T-helper 17 cell (primary cell): Measurements from ENCODE around the gene SPTLC1. TPM values are rescaled to one million over a fixed set of nuclear protein-coding genes. Genes with fewer than 3 reads are reported as not detected.
A peak's percentile ranks its signal among the peaks of the same experiment; 100 is the strongest.
"Not testable (repeated sequence)": the region's sequence is repeated elsewhere in the genome, so short reads cannot be mapped to it uniquely, and the experiment has no call there.

Experiments used
- ATAC-seq: fragments of 150-1000 bp; cut with Tn5 transposase; 2 replicates; pipeline ENCODE4 v1.10.0; 2021; ENCODE audit warnings: mild to moderate bottlenecking, moderate library complexity
- DNase-seq, 3 donors: peaks; one replicate each; pipeline versions ENCODE4 v3.0.0 to v3.0.0-alpha.2; 2020 to 2021
- H3K9me3 ChIP-seq: one replicate; pipeline ENCODE4 v1.7.0; 2013; ENCODE audit warnings: low read length, mild to moderate bottlenecking; ENCODE audit not compliant: control insufficient read depth, poor library complexity, severe bottlenecking
- H3K27ac Mint-ChIP-seq: one replicate; pipeline ENCODE4 v1.8.0; 2022; ENCODE audit warnings: mild to moderate bottlenecking, moderate library complexity, mixed read lengths
- H3K27me3 Mint-ChIP-seq: one replicate; pipeline ENCODE4 v1.8.0; 2022; ENCODE audit warnings: mixed read lengths
- H3K36me3 Mint-ChIP-seq: one replicate; pipeline ENCODE4 v1.8.0; 2022; ENCODE audit warnings: low read depth, mixed read lengths
- H3K4me1 Mint-ChIP-seq: one replicate; pipeline ENCODE4 v1.8.0; 2022; ENCODE audit warnings: mild to moderate bottlenecking, mixed read lengths
- H3K4me3 Mint-ChIP-seq: one replicate; pipeline ENCODE4 v1.8.0; 2022; ENCODE audit warnings: mild to moderate bottlenecking, moderate library complexity, mixed read lengths
- total RNA-seq, 4 donors: library from RNA in 2 of 4; stranded (reverse) in 2 of 4; gene quantifications; one replicate each; pipeline ENCODE4 v1.2.3 and lab custom pipeline; 2022 to 2026

Gene SPTLC1
- total RNA-seq, 2 donors from 2014 or later: 40.0 to 42.0 TPM

DNA sequence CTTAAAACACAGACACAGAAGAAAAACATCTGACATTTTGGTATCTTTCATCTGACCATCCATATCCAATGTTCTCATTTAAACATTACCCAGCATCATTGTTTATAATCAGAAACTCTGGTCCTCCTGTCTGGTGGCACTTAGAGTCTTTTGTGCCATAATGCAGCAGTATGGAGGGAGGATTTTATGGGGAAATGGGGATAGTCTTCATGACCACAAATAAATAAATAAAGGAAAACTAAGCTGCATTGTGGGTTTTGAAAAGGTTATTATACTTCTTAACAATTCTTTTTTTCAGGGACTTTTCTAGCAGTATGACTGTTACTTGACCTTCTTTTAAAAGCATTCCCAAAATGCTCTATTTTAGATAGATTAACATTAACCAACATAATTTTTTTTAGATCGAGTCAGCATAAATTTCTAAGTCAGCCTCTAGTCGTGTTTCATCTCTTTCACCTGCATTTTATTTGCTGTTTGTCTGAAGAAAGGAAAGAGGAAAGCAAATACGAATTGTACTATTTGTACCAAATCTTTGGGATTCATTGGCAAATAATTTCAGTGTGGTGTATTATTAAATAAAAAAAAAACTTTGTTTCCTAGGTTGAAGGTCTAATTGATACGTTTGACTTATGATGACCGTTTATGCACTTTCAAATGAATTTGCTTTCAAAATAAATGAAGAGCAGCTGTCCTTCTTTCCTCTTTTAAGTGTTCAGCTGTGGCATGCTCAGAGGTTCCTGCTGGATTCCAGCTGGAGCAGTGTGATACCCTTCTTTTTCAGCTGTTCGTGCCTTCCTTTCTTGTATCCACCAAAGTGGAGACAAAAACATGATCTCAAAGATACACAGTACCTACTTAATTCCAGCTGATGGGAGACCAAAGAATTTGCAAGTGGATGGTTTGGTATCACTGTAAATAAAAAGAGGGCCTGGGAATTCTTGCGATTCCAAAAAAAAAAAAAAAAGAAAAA, 35.6 kb upstream of the SPTLC1 start:
- H3K27me3 Mint-ChIP-seq: peaks cover 21% of the 10 kb centered on the region
- DNase-seq, H3K36me3 Mint-ChIP-seq, ATAC-seq, H3K27ac Mint-ChIP-seq, H3K4me3 Mint-ChIP-seq, H3K9me3 ChIP-seq, H3K4me1 Mint-ChIP-seq: not testable (repeated sequence)

DNA sequence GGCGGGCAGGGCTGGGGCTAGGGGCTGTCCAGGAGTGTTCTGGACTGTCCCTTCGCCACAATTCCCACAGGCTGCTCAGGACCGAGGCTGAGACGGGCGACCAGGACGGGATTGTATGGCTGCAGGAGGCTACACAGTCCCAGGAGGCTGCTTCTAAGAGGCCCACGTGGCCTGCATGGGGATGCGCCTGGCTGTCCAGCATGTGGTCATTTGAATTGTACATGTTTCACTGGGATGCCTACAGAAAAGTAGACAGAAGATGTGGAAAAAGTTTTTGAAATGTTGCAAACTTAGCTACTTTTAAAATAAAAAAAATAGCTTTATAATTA, 32.6 kb upstream of the SPTLC1 start:
- DNase-seq (no peak), ATAC-seq (no peak)
- H3K4me3 Mint-ChIP-seq: no peak overlapping the region
- peaks cover 41% of the 10 kb centered on the region for H3K27me3 Mint-ChIP-seq
- H3K9me3 ChIP-seq: no peaks in the 10 kb centered on the region
- peak overlapping the region; percentile 24 for H3K27ac Mint-ChIP-seq
- H3K36me3 Mint-ChIP-seq: peaks cover 8% of the 10 kb centered on the region
- H3K4me1 Mint-ChIP-seq: peaks cover 11% of the 10 kb centered on the region

DNA sequence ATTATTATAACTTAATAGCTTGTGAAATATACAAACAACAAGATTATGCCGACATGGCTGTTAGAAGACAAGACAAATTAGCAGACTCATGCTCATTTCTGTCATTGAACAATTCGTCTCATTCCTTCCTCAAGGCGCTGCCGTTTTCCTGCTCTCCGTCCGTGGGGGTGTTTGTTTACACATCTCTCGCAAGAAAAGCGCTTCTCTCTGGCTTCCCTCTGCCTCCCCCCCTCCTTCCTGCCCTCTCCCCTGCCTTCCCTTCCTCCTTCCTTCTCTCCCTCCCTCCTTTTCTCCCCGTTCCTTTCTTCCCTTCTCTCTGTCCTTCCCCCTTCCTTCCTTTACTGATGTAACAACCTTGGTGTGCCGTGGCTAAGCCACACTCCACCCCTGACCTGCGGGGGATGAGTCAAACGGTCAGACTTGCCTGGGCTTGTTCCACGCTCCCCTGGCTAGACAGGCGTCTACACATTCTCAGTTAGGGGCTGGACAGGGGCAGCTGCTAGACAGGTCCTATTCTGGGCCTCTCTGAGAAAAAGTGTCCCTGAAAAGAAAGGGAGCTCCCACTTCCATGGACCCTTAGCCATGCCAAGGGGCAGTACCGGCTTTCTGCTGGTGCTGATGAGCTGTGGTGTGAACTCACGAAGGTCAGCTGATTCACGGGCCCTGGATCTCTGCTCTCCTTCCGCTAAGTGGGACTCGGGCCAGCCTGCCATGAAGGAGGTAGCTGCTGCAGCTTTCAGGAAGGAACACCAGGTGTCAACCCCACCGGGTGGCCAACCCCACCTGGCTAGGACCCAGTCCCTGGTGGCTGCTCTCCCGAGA, 32.0 kb upstream of the SPTLC1 start:
- ATAC-seq (no peak), DNase-seq (no peak)
- Mint-ChIP-seq H3K36me3 (peaks cover 8% of the 10 kb centered on the region), H3K4me3 (no peak overlapping the region), H3K4me1 (peaks cover 11% of the 10 kb centered on the region), H3K27me3 (peaks cover 47% of the 10 kb centered on the region), H3K27ac (peak overlapping the region; percentile 24)
- H3K9me3 ChIP-seq: no peaks in the 10 kb centered on the region

DNA sequence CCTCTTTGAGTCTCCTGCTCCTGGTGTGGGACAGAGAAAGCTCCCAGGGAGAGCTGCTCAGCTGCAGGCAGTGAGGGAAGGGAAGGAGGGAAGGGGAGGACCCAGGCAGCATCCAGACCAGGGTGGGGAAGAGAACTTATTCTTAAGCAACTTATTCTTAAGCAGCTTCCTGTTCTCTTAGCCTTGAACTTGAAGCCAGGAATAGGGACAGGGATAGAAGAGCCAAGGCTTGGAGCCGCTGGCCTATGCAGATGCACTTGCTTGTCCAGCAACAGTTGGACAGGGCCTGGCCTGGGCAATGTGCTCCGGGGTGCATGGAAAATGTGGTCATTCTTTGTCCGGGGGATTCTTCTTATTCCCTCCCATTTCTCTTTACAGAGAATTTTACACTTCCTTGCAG, 31.4 kb upstream of the SPTLC1 start:
- ATAC-seq (no peak), DNase-seq (no peak)
- Mint-ChIP-seq H3K27me3 (peaks cover 53% of the 10 kb centered on the region), H3K4me3 (peak overlapping the region; percentile 25), H3K36me3 (peaks cover 8% of the 10 kb centered on the region), H3K27ac (no peak overlapping the region), H3K4me1 (peaks cover 11% of the 10 kb centered on the region)
- H3K9me3 ChIP-seq: no peaks in the 10 kb centered on the region

DNA sequence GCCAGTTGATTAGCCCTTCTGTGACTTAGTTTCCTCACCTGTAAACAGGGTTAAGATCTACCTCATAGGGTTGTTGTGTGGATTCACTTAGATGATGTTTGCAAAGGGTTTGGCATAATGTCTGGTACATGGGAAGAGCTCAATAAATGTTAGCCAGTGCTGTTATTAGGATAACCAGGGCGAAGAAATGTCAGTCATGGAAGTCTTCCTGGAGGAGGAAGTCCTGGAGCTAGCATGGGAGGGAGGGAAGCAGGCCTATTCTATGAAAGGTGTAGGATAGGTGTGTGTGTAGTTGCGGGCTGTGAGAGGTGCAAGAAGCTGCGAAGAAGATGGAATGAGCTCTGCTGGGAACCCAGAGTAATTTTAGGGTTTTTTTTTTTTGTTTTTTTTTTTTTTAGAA, 30.6 kb upstream of the SPTLC1 start:
- H3K27ac Mint-ChIP-seq, H3K4me3 Mint-ChIP-seq: not testable (repeated sequence)

DNA sequence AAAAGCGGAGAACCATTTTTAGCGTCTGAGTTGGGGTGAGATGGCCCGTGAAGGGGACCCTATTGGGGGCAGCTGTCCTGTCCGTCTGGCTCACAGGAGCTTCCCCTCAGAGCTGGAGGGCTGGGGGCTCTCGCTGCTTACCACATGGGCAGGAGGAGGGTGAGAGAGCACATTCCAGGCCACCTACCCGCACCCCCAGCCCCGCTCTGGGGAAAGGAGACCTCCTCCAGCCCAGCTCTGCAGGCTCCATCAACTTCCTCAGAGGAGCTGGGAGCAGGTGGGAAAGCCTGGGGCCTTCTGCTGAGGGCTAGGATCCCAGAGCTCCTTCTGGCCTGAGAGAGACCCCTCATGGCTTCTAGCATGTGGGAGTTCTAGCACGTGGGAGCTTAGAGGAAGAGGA, 27.1 kb upstream of the SPTLC1 start:
- Mint-ChIP-seq H3K27me3 (peaks cover 65% of the 10 kb centered on the region), H3K36me3 (peaks cover 8% of the 10 kb centered on the region), H3K4me3 (no peak overlapping the region), H3K27ac (no peak overlapping the region), H3K4me1 (peaks cover 22% of the 10 kb centered on the region)
- H3K9me3 ChIP-seq: no peaks in the 10 kb centered on the region
- ATAC-seq (no peak), DNase-seq (no peak)

More for the DNA sequence above, 30.6 kb upstream of the SPTLC1 start:
- Mint-ChIP-seq H3K4me1 (peaks cover 16% of the 10 kb centered on the region), H3K27me3 (peaks cover 61% of the 10 kb centered on the region)
- not testable (repeated sequence) for H3K36me3 Mint-ChIP-seq, H3K9me3 ChIP-seq, ATAC-seq, DNase-seq

DNA sequence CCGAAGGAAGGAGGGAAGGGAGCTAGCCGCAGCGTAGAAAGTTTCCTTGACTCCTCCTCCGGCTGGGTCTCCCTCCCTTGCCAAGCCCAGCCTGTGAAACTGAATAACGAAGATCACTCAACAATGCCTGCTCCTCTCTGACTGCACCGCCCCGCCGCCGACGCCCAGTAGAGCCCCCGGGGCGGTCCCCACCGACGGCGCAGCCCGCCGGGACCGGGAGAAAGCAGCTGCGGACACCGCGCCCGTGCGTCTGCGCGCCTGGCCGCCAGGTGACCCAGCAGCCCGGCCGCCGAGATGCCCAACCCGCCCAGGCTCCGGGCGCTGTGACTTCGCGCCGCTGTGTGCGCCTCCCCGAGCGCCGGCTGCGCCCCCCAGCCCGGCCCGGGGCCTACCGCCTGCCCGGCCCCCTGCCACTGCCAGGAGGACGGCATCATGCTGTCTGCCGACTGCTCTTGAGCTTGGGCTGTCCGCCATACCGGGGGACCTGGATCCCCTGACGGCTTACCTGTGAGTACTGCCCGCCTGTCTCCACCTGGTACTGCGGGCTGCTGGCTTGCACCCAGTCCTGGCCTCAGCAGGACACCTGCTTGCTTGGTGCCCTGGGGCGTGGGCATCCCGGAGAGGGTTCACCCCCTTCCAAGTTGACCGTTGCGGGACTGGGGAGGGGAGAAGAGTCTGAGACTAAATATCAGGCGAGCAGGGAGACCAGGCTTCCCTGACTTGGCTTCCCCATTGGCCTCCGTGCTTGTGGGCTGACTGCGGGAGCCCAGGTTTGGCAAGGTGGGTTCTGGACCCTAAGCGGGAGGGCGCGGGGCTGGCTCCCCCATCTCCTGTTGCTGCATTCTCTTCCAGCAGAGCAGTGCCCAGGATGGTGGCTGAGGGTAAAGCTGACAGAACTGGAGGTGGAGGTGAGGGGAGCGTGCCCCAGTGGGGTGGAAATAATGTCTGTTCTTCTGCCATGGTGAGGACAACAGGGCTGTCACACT, 26.2 kb upstream of the SPTLC1 start:
- Mint-ChIP-seq H3K27ac (no peak overlapping the region), H3K4me1 (peaks cover 18% of the 10 kb centered on the region), H3K36me3 (peaks cover 8% of the 10 kb centered on the region), H3K27me3 (peaks cover 66% of the 10 kb centered on the region), H3K4me3 (peak overlapping the region; percentile 81)
- no peaks in the 10 kb centered on the region for H3K9me3 ChIP-seq
- no peak for ATAC-seq
- DNase-seq: no peak

DNA sequence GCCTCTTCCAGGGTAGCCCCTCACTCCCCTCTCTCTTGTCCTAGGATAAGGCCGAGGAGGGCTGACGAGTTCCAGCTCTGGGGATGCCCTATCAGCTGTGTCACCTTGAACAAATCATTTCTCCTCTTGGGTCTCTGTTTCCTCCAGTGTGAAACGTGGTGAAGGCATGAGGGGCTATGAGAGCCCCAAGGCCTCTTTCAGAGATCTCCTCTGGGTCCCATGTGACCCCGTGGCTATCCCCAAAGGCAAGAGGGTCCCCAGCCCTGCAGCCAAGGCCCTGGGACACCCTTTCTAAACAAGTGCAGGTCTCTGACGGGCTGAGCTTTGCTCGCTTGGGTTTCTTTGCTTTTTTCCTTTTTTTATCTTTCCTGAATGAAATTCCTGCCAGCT, 25.5 kb upstream of the SPTLC1 start:
- H3K4me3 Mint-ChIP-seq: peak overlapping the region; percentile 81
- H3K4me1 Mint-ChIP-seq: peaks cover 16% of the 10 kb centered on the region
- DNase-seq (no peak), ATAC-seq (no peak)
- no peak overlapping the region for H3K27ac Mint-ChIP-seq
- peaks cover 63% of the 10 kb centered on the region for H3K27me3 Mint-ChIP-seq
- no peaks in the 10 kb centered on the region for H3K9me3 ChIP-seq
- H3K36me3 Mint-ChIP-seq: peaks cover 6% of the 10 kb centered on the region

DNA sequence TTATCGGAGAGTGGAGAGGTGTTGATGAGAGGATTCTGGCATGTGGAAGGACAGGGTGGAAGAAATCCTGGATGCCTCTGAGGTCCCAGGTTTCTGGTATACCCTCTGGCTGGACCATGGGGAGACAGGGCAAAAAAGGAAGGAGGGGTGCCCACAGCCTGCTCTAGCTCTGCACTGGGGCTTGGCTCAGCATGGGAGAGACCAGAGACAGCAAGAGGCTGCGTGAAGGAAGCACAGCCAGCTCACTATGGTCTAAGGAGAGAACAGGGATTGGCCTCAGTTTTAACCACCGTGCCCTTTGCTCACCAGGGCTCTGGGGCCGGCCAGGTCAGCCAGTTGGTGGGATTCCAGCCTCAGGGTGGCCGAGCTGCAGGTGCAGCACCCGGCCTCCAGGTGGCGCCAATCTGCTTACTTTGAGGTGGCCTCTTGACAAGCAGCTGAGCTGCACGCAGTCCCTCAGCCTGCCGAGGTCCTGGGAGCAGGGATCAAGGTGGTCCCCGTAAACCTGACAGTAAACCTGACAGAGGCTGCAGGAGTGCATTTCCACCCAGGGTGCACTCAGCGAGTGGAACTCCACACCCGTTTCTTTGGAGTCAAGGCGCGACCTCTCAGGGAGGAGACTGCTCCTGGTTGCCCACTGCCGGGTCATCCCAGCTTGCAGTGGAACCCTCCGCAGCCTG, 25.0 kb upstream of the SPTLC1 start:
- DNase-seq (peak; percentile 51 to 65 (median 60)), ATAC-seq (peak; percentile 74)
- no peaks in the 10 kb centered on the region for H3K9me3 ChIP-seq
- Mint-ChIP-seq H3K4me1 (peaks cover 15% of the 10 kb centered on the region), H3K27ac (no peak overlapping the region), H3K36me3 (peaks cover 5% of the 10 kb centered on the region), H3K4me3 (peak overlapping the region; percentile 81), H3K27me3 (peaks cover 61% of the 10 kb centered on the region)

DNA sequence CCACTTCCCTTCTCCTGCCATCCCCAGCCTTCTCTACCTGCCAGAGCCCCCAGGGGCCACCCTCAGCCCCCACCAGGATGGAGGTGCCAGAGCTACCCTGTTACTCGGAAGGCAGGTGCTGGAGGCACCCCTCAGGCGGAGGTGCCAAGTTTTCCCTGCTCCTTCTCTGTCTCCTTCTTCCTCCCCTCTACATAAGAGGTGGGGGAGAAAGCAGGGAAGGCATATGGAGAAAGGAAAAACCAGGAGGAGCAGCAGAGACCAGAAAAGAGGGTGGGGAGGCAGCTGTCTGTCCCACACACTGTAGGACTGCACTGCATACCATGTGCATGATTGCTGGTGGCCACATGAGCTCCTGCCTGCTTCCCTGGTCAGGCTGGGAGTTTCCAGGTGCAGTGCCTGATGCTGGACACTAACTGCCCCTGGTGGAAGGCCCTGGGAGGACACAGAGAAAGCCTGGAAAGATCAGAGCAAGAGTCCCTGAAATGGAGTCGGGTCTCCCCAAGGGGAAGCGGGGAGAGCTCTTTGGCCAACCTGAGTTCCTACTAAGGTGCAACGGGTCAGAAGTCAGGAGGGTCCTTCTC, 23.8 kb upstream of the SPTLC1 start:
- H3K36me3 Mint-ChIP-seq, ATAC-seq, H3K27ac Mint-ChIP-seq, DNase-seq, H3K9me3 ChIP-seq: not testable (repeated sequence)
- H3K4me1 Mint-ChIP-seq: peaks cover 18% of the 10 kb centered on the region
- peak overlapping the region; percentile 2 for H3K4me3 Mint-ChIP-seq
- peaks cover 61% of the 10 kb centered on the region for H3K27me3 Mint-ChIP-seq

DNA sequence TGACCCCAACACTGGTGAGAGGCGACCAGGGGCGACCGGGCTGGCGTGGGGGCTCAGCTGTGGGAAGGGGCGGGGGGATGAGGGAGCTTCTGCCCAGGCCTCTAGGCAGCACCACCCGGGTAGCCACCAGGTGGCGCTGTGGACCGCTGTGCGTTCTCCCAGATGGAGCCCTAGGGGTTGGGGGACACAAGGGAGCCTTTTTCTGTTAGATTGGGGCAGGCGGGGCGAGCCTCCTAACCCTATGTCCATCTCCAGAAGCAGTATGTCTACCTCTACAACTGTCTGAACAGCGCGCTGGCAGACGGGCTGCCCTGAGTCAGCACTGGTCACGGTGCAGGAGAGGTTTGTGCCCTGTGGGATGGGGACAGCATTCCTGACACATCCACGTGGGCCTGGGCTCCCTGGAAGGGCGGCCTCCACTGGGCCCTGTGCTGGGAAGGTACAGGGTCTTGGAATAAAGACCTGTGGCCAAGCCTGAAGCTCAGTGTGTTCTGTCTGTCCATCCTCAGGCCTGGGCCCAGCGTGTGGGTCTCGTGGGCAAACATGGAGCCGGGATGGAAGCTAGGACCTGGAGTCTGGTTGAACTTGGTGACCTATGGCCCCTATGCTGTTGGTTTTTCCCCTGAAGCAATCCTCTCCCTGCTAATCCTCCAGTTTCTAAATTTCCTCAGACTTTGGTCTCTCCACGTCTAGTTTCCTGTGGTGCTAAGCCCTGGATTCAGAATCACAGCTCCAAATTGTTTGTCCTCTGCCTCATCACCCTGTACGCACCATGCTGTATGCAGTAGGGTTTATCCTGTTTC, 23.1 kb upstream of the SPTLC1 start:
- H3K27ac Mint-ChIP-seq: no peak overlapping the region
- no peak overlapping the region for H3K4me3 Mint-ChIP-seq
- H3K4me1 Mint-ChIP-seq: peaks cover 22% of the 10 kb centered on the region
- H3K27me3 Mint-ChIP-seq: peaks cover 61% of the 10 kb centered on the region
- no peaks in the 10 kb centered on the region for H3K9me3 ChIP-seq
- DNase-seq (peak; percentile 56 to 80 (median 73)), ATAC-seq (peak; percentile 69)
- H3K36me3 Mint-ChIP-seq: peaks cover 5% of the 10 kb centered on the region
